Fibroblast of lung (primary cell): ENCODE data around the gene CLEC16A.

Experiments
- EZH2 ChIP-seq: IDR thresholded peaks from 2 replicates; pipeline ENCODE4 v1.5.1; 2012; ENCODE audit warnings: low read length, control low read depth, mild to moderate bottlenecking; ENCODE audit errors: missing control alignments
- TF ChIP-seq, protein P1 (sequence below), 2 donors: IDR thresholded peaks in 1 of 2; conservative IDR thresholded peaks in 1 of 2; 1 replicate in 1 of 2; 2 replicates in 1 of 2; pipeline ENCODE4 v1.5.1; 2011 to 2012; ENCODE audit warnings: low read length in 2 of 2, control low read depth in 1 of 2, inconsistent platforms in 1 of 2, low read depth in 1 of 2, mild to moderate bottlenecking in 1 of 2

DNA sequence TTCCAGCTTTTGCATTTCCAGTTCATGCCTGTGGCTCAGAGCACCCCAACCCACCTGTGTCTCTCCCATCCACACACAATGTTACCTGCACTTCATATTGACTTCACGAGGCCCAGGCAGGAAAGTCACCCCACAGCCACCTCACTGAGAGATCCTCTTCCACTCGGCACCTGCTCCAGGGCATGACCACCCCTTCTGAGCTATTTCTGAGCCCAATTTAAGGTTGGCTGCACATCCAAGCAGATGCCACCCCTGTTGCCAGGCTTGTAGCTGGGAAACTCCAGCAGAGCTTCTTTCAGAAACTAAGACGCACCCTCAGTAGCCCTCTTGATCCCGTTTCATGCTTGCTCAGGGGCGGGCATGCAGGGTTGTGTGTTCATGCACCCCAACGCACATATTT lies 223.2 kb downstream of the CLEC16A start:
- TF ChIP-seq, protein P1, sequence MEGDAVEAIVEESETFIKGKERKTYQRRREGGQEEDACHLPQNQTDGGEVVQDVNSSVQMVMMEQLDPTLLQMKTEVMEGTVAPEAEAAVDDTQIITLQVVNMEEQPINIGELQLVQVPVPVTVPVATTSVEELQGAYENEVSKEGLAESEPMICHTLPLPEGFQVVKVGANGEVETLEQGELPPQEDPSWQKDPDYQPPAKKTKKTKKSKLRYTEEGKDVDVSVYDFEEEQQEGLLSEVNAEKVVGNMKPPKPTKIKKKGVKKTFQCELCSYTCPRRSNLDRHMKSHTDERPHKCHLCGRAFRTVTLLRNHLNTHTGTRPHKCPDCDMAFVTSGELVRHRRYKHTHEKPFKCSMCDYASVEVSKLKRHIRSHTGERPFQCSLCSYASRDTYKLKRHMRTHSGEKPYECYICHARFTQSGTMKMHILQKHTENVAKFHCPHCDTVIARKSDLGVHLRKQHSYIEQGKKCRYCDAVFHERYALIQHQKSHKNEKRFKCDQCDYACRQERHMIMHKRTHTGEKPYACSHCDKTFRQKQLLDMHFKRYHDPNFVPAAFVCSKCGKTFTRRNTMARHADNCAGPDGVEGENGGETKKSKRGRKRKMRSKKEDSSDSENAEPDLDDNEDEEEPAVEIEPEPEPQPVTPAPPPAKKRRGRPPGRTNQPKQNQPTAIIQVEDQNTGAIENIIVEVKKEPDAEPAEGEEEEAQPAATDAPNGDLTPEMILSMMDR (conservative IDR thresholded peaks at IDR 0.05 in 1 of 2, IDR thresholded peaks at IDR 0.05 in 1 of 2; ENCODE audit: low read depth in 1 of 2, low read length in 2 of 2), result no peak
- no peak for TF ChIP-seq EZH2
